SK-N-MC (cell line): ENCODE measurements around the gene ARRDC2.

Source experiments
- EZH2 ChIP-seq: fragments of 200-600 bp; sonication (generic); IDR thresholded peaks from one replicate; pipeline ENCODE4 v1.6.1; 2017; ENCODE audit warnings: antibody characterized with exemption
- POLR2AphosphoS5 ChIP-seq: IDR thresholded peaks from 2 replicates; pipeline ENCODE4 v1.6.1; 2012; ENCODE audit warnings: mild to moderate bottlenecking, low read depth, low read length, borderline replicate concordance

DNA sequence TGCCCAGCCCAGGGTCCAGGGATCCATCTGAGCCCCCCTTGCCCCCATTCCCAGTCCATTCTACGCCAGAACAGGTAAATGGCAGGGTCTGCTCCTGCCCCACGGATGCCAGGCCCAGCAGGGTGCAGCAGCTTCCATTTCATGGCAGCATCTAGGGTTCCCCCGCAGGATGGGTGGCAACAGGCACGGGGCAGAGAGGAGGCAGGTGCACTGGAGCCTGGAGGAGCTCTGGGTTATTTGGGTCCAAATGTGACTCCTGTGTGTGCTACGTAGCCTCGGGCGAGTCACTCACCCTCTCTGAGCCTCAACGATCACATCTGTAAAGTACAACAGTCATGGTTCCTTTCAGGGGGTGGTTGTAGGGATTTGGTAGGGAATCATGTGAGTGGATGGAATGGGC lies 51.3 kb downstream of the ARRDC2 start:
- no peak for TF ChIP-seq POLR2AphosphoS5
- TF ChIP-seq EZH2 = no peak
